EL (cell line): ENCODE results near the gene LEFTY1.

Experiments
- DNase-seq: peaks from one replicate; pipeline ENCODE4 v3.0.0-alpha.2; 2016

The LEFTY1 gene

DNA sequence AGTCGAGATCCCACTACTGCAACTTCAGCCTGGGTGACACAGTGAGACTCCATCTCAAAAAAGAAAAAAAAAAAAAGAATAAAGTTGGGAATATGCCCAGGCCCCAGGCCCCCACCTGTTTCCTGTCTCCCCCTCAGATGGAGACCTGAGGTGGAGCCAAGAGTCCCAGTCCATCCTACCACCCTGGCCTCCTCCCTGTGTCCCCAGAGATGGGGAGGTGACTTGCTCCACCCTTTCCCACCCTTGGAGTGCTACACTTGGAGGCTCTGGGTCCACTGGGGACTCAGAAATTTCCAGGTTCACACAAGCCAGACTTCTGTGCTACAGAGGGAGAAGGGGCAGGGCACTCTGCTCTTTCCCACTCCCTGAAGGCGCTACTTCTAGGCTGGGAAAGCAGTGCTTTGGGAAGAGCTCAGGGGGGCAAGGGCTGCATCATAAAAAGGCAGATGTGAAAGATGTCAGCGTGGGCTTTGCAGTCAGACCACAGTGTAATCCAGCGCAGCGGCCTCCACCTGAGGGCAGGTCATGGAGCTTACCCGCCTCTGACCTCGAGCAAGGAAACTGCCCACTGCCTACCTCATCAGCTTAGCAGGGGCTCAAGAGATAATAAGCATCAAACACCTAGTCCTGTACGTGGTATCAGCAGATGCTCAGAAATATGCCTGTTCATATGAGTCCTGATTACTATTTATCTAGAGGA lies 20.2 kb downstream of the LEFTY1 start:
- no peak for DNase-seq

DNA sequence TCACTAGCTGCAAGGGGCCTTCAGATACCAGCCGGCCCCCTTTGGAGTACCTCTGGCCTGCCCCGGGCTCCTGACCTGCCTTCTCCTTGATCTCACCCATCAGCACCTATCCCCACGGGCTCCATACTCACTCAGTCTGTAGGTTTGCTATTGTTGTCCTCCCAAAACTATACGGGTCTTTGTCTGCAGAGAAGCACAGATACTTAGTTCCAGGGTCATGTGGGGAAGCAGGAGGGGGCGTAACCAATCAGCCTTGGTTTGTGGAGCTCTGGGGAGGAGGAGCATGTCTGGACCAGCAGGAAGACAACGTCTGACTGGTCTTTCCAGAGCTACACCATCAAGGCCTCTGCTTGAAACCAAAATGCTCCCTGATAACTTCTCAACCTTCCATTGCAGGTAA lies 22.0 kb downstream of the LEFTY1 start:
- no peak for DNase-seq

DNA sequence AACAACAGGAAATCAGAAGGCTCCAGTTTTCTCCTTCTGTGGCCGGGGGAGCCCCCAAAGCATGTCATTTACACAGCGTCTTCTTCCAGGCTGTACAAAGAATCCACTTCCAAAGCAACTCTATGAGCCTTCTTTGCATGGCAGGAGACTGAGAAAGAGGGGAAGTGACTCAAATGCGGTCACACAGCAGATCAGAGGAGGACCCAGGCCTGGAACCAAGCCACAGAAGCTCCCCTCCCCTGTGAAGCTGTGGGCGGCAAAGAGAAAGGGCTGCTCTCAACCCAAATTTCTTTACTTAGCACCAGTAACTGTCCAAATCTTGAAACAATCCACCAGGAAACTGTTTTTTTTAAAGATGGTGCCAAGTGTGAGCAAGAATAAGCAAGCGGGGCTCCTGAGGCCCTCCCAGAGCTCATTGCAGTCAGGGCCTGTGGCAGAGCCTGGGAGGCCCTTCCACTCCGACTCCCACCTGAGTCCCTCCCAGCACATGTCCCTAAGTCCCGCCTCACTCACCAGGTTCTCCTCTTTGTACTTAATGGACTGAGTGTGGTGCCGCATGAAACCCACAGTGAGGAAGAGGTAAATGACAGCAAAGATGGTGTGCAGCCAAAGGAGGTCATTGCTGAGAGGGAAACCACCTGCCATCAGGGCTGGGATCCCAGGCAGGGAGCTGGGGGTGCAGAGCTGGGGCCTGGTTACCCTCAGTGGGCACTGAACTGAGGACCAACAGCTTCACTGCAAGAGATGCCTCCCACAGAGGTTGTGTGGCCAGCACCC lies 22.7 kb downstream of the LEFTY1 start:
- DNase-seq = peak; percentile 83

DNA sequence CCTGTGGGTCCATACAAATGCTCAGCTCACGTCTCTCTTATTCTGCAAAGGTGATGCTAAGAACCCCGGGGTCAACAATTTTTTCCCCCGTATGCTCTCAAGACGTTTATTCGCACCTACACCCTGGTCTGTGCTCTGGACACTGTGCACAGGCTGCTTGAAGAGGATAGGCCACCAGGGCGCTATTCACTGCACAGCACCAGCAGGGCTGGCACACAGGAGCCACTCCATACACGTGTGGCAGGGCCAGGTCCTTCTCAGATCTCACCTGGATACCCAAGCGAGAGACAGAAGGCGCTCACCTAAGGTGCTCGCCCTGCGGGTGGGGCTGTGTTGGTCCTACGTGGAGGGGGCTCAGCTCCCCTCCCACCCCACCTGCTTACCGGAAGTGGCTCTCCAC lies 23.4 kb downstream of the LEFTY1 start:
- no peak for DNase-seq

DNA sequence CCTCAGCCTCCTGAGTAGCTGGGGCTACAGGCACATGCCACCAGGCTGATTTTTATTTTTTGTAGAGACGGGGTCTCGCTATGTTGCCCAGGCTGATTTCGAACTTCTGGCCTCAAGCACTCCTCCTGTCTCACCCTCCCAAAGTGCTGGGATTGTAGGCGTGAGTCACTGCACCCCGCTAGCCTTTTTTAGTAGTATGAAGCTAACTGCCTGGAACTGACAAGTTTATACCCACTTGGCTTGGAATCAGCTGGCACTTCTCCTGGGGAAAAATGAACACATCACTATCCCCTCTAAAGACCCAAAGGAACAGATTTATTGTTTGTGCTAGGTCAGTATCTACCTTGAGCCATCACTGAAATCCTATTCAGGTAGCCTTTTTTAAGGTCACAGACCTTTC lies 25.8 kb downstream of the LEFTY1 start:
- peak; percentile 43 for DNase-seq

DNA sequence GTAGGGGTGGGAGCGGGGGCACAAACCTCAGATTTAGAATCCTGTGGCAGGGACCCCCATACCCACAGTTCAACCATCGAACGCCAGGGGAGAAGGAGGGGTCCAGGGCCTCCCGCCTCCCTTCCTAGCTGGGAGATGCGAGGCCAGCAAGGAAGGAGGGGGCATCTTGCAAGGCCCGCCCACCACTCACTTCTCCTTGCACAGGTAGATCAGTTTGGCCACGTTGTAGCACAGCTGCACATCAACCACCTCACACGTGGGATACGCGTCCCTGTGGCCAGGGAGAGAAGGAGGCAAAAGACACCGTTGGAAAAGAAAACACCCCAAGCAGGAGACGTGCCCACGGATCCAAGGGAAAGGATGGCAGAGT lies 26.4 kb downstream of the LEFTY1 start:
- DNase-seq = no peak

DNA sequence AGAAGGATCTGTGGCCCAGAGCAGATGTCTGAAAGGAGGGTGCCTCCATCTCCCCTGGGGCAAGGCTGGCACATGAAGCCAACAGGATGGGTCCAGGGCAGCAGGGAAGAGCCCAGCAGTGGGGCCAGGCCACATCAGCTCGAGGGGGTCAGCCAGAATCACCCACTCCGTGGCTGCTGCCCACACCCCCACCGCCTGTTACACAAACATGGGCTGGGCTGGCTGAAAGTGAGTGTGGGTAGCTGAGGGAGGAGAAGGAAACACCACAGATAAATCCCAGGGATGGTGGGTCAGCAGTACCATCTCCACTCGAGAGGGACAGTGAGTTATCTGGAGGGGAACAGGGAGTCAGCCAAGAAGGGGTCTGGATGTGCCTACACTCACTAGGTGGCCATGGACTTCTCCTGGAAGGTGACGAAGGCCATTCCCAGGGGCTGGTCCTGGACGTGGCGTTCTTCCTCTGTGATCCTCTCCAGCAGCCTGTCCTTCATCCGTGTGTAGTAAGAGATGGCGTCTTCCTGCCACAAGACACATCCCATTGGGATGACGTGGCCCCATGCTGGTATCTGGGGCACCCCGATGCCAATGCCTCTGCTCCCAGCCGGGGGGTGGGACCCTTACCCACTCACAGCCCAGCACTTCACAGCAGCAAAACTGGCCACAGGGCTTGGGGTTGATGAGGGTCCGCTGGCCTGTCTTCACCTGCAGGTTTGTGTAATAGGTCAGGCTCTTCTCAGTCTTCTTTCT lies 26.9 kb downstream of the LEFTY1 start:
- DNase-seq = no peak

DNA sequence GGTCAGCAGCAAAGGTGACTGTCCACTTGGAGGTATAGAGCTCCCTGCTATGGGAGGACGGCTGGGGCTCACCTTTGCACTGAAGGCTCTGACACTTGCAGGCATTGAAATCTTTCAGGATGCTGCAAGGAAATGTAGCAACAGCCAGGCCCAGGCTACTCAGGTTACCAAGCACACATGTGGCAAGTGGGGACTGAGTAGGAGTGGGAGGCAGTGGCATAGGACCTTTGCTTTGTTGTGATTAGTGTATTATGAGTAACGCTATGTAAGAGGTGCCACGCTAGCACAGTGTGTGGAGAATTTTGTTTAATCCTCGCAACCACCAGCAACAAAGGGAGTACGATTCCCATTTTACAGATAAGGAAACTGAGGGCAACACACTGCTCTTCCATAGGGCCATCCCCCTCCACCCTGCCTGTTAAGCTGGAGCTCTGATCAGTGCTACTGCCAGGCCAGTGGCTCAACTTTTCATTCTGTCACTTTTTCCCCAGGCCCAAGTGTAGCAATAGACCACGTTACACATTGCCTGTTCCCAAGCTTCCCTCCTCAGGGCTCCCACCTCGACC lies 28.0 kb downstream of the LEFTY1 start:
- no peak for DNase-seq

DNA sequence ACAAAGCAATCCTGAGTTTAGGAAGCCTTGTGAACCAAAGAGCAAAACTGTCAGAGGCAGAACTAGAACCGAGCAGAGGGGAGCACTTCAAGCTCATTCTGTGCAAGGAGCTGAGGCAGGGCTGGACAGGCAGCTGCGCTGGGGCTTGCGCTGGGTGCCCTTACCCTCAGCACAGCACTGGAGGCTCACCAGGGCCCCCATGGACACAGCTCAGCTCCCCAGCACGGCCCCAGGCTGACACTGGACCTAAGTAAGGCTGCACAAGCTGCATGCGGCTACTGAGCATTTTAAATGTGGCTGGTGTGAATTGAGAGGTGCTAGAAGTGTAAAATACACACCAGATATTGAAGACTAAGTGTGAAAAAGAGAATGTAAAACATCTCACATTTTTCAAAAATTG lies 28.8 kb downstream of the LEFTY1 start:
- DNase-seq = no peak

DNA sequence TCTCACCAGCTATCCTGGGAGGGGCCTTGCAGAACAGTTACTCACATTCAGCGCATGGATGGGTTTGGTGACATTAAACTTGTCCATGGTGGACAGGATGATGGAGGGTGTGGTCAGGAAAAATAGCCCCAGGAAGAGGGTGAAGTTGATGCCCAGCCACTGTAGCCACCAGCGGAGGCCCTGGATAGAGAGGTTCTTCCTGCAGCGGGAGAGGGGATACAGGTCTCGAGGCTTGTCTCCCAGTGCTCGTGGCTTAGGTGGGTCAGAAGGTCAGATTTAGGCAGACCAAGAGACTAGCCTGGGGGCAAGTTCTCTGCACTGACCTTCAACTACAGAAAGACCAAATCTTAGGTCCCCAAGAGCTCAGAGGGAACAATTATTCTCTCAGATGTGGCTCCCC lies 29.8 kb downstream of the LEFTY1 start:
- no peak for DNase-seq

DNA sequence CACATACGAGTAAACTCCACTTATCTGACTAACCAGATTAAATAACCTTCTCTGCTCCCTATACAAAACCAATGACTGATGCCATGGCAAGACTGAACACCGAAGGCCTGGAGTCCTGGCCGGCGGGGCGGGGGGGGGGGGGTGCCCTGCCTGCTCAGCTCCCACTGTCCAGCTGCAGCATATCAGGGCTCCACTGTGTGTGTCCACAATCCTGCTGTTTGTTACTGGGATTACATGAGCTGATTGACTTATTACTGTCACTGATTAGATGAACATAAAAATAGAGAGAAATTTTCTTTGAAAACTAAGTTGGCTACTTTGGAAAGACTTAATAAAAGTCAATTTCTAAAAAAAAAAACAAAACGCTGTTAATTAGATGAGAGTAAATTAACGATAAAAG lies 31.7 kb downstream of the LEFTY1 start:
- no peak for DNase-seq

DNA sequence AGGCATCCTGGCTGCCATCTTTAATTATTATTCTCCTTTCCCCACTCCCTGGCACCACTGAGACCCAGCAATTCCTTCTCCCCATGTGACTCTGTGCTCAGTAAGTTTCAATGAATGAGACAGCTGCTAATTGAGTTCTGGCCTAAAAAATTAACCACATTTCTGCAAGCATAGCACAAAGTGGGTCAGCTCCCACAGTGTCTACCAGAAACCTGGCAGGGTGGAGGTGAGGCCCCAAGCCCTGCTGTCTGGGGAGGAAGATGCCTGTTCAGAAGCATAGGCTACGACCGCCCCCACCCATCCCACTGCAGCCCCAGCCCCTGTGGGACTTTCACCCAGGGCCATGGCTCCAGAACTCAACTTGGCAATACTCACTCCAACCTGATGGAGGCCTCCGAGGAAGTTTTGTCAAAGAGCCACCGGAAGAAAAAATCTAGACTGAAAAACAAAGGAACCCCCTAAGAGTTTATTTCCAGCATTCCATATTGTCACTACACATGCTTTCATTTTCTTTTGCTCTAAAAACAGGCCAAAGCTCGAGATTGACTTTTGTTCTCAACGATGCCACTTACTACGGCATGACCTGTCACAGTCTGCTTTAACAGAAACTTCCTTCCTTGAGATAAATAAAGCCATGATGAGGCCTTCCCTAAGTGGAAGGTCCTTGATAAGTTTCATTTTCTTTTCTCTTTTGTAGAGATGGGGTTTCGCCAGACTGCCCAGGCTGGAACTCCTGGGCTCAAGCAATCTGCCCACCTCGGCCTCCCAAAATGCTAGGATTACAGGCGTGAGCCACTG lies 33.2 kb downstream of the LEFTY1 start:
- no peak for DNase-seq

DNA sequence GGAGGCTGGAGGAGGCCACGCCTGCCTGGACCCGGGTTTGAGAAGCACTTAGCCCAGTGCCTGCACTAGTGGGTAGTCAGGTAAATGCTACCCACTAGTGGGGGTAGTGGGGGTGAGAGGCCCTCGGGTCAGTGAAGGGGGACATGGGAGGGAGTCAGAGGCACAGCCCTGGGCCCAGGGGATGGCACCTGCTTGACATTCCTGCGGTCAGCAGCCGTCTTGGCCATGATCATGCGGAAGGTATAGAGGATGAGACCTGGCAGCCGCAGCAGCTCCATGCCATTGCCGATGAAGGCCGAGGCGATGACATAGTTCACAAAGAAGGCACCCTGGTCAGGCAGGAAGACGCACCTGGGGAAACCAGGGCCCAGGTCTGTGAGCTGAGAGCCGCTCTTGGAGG lies 35.5 kb downstream of the LEFTY1 start:
- no peak for DNase-seq

DNA sequence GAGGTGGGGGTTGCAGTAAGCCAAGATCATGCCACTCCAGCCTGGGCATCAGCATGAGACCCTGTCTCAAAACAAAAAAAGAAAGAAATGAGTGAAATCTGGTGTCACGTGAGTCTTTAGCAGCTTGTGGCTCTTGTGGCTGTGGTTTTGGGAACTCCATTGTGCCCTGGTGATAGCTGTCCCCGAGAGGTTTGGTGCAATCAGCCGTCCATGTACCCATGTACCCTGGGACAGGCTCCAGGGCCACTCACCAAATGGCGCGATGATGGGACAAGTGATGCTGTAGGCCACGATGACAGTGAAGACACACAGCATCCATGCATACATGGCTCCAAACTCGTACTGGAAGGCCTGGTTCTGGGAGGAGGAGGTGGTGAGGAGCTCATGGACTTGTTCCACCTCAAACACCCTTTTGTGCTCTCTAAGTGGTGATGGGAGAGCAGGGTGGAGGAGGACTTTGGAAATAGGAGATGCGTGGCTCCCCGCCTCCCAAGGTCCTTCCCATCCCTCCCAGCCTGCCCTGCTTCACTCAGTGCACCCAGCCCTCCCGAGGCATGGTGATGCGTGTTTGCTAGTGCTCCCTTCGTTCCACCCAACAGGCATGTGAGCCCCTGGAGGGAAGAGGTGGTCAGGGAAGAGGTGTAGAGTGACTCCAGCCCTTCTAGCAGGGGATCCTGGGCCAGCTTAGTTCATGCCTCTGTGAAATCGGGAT lies 36.4 kb downstream of the LEFTY1 start:
- DNase-seq = no peak

DNA sequence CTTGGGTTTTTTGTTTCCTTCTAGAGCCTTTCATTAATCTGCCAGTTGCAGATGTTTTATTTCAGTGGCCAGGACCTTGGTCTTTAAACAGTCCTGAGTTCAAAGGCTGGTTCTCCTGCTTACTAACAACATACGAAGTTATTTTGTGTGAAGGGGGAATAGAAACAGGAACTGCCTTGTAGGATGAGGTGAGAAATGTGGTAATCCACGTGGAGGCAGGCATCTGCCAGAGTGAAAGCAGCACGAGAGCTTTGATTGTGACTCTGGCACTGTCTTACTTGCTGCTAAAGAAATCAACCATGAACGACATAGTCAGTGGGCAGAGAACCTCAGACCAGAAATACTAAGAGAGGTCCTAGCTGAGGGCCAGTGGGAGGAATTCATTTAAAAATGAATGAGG lies 37.1 kb downstream of the LEFTY1 start:
- no peak for DNase-seq

DNA sequence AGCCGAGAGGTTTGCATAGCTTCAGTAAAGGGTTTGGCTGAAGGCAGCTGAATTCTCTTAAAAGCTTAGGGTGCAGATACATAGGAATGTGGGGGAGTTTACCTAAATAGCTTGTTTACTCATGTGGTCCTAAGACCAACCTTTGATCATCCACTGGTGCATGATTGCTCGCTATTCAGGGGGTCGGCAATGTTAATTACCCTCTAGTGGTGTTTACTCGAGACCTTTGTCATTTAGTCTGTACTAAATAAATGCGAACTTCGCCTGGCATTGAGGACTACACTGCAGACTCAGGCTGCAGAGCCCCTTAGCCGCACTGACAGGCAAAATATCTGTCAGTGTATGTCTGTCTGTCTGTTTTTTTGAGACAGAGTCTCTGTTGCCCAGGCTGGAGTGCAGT lies 38.6 kb downstream of the LEFTY1 start:
- no peak for DNase-seq

DNA sequence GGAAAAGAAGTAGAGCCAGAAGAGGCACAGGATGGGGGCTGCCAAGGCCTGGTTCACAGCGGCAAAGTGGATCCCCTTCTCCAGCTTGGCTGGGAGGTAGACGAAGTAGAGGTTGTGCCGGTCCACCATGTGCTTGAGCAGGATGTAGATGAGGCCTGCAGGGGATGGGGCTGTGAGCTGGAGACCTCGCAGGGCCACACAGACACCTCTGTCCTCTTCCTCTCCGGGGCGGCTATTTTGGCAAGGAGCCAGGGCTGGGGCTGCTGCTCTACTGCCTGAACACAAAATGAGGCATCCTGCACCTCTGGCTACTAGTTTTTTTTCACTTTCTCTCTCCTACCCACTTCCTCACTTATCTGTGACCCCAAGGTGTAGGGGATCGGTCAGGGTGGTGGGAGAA lies 39.0 kb downstream of the LEFTY1 start:
- no peak for DNase-seq

DNA sequence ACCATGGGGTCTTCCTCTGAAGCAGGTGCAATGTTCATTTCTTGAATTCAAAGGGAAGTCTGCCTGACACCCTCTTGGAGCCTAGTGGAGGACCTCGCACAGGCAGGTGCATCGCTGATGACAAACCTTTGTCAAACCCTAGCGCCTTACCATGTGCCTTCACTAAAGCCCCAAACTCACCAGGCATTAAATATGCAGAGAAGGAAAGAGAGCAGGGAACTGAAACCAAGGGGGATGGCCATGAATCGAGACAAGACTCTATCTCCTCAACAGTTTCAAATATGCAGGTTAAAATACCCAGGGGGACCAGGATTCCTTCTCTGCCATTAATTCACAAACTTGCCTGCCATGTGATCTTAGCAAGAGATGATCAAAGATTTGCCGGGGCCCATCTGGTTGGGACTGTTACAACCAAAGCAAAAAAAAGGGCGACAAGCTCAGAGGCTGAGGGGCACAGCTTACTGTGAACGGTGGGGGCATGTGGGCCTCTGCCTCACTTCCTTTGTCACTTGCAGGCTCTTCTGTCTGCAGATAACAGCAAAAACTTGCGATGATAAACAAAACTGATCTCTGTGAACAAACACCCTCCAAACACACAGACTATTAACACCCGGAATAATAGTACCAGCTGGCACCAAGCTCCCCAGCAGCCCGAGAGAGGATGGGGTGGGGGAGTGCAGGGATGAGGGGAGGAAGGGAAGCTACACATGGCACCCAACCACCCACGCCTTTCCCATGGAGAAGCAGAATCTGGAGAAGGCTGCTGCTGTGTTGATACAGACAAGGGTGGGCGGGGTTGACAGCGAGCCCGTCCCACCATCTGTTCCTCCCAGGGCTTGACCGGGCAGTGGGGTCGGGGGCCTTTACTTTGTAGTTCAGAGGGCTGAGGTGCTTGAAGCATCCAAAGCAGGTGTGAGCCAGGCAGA lies 40.7 kb downstream of the LEFTY1 start:
- no peak for DNase-seq

DNA sequence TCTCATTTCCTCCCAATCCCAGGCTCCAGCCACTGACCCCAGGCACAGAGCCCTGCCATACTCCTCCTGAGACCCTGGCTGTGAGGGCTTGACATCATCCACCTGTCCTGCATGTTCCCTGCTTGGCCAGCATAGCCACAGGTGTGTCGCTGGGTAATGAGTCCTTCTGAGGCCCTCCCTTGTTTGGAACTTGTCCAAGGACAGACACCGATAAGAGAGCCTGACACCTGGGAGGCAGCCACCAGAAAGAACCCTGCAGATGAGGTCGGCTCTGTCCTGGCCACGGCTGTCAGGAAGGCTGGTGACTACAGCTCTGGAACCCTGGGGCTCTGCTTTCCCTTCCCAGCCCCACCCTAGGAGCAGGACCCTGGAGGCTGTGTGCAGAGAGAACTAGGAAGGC lies 41.3 kb downstream of the LEFTY1 start:
- no peak for DNase-seq

DNA sequence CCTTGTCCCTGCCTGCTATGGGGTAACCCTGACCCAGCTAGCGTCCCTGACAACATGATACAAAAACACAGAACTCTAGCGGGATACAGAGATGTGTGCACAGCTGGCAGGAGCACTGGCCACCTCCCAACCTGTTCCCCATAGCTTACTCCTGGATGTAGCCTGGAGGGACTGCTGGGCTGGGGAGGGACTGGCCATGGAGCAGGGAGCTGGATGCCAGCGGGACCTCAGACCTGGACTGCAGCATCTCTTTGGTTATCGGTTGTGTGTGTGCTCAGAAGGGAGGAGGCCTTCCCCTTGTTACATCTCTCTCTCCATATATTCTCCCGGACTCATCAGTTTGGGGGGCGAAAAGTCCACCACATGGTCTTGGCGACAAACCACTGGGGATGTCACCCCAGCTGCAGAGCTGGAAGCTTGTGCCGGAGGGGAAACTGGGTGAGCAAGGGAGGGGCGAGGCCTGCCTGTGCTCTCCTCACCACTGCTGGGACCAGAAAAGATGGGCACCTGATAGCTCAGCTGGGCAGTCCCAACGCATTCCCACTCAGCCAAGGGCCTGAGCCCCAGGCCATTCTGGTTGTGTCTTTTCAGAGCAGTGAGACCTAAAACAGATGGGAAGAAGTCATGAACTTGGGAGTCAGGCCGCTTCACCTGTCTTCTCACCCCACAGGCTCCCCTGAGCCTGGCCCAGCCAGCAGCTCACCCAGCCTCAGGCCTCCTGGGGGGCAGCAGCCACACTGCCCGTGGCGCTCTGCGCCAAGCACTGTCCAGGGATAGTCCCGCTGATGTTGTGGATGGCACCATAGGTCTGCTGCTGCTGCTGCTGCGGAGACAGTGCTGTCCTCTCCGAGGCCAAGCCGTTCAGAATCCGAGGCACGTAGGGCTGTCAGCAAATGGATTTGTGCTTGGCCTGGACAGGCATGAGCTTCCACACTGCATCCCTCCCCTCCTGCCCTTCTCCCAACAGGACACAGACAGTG lies 42.3 kb downstream of the LEFTY1 start:
- DNase-seq = no peak
